ENCODE measurements around the gene FUBP3.
"Not testable (repeated sequence)": the region's sequence is repeated elsewhere in the genome, so short reads cannot be mapped to it uniquely, and the experiment has no call there.

FUBP3 gene

DNA sequence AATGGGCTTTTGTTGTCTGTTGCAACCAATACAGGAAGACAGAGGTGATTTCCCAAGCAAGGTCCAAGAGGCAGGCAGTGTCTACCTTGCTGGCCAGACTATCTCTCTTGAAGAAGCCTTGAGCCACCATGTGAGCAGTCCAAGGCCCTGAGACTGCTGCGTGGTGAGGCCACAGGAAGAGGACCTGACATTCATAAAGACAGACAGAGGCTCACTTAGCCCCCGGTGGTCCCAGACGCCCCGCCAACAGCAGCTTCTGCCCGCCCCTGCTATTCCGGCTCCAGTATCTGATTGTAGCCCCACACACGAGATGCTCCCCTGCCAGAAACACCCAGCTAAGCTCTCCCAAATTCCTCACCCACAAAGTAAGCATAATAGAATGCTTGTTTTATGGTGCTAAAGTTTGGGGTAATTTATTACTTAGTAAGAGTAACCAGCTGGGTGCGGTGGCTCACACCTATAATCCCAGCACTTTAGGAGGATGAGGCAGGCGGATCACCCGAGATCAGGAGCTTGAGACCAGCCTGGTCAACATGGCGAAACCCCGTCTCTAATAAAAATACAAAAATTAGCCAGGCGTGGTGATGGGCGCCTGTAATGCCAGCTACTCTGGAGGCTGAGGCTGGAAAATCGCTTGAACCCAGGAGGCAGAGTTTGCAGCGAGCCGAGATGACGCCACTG, 22.8 kb upstream of the FUBP3 start:
- DNase-seq (ENCODE audit: low spot score) = peak; percentile 5

DNA sequence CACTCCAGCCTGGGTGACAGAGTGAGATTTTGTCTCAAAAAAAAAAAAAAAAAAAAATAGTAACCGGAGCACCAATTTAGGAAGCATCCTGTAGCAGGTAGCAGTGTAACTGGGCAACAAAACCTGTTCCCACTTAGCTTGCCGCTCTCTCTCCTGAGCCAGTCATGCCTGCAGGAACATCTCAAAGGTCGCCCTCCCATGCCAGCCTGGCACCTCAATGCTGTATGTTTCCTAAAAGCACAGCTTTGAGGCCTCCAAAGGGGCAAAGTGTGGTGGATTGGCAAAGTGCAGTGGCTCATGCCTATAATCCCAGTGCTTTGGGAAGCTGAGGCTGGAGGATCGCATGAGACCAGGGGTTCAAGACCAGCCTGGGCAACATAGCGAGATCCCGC, 22.3 kb upstream of the FUBP3 start:
- DNase-seq (ENCODE audit: low spot score) = no peak

DNA sequence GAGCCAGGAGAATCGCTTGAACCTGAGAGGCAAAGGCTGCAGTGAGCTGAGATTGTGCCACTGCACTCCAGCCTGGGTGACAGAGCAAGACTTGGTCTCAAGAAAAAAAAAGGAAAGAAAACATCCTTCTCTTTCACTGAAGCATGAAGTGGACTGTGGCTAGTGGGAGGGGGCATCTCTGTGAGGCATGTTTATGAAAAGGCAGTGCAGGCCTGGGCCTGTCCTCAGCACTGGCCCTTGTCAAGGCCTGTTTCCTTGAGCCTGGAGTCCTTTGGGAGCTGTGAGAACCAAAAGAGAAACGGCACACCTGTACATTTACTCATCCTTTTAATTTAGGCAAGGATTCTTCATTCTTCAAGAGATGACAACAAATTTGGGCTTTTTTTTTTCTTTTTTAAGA, 18.3 kb upstream of the FUBP3 start:
- peak; percentile 40 for DNase-seq (ENCODE audit: low spot score)

DNA sequence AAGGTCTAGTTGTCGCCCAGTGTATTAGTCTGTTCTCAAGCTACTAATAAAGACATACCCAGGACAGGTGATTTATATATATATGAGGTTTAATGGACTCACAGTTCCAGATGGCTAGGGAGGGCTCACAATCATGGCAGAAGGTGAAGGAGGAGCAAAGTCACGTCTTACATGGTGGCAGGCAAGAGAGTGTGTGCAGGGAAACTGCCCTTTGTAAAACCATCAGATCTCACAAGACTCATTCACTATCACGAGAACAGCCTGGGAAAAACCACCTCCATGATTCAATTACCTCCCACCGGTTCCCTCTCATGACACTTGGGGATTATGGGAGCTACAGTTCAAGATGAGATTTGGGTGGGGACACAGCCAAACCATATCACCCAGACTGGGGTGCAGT, 16.9 kb upstream of the FUBP3 start:
- DNase-seq (ENCODE audit: low spot score) = not testable (repeated sequence)

DNA sequence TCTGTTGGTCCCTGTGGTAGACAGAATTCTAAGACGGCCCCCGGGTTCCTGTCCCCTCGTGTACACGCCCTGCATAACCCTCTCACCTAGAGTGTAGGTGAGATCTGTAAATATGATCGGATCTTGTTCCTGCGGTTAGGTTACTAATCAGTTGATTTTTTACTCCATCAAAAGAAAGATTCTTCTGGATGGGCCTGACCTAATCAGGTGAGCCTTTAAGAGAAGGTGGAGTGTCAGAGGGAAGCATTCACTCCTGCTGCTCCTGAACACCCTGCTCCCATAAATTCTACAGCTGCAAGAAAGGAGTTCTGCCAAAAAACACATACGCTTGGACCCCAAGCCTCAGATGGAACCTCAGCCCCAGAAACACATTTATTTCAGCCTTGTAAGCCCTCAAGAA, 15.6 kb upstream of the FUBP3 start:
- no peak for DNase-seq (ENCODE audit: low spot score)

DNA sequence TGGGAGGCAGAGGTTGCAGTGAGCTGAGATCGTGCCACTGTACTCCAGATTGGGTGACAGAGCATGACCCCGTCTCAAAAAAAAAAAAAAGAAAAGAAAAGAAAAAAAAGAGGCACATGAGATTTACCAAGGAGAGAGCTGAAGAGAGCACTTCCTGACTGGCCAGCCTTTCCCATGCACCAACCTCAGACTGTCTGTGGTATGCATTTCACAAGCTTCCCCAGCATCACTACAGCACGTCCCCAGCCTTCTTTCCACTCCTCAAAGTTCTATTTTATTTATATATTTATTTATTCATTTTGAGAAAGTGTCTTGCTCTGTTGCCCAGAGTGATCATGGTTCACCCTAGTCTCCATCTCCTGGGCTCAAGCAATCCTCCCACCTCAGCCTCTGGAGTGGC, 13.6 kb upstream of the FUBP3 start:
- no peak for DNase-seq (ENCODE audit: low spot score)

DNA sequence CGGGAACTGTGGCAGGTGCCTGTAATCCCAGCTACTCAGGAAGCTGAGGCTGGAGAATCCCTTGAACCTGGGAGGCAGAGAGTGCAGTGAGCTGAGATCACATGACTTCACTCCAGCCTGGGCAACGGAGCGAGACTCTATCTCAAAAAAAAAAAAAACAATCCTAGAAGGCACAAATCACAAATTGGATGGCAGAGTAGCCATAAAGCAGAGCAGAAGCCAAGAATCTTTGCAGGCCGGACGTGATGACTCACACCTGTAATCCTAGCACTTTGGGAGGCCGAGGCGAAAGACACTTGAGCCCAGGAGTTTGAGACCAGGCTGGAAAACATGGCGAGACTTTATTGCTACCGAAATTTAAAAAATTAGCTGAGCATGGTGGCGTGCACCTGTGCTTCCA, 9.2 kb upstream of the FUBP3 start:
- peak; percentile 73 for DNase-seq (ENCODE audit: low spot score)

DNA sequence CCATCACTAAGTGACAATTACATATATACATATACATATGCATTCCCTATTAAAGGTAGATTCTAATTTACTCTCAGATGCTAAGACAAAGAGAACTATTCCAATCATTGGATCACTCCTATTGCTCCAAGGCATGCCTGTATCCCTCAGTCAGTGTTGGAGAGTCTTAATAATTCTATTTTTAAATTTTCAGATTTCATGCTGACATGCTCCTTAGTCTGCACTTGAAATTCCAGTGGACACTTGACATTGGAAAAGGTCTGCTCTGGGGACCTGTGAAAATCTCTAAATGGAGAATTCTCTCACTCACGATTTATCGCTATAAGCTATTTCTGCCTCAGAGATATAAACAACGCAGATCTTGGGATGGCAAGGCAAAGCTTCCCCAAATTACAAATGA, 3.9 kb upstream of the FUBP3 start:
- no peak for DNase-seq (ENCODE audit: low spot score)

DNA sequence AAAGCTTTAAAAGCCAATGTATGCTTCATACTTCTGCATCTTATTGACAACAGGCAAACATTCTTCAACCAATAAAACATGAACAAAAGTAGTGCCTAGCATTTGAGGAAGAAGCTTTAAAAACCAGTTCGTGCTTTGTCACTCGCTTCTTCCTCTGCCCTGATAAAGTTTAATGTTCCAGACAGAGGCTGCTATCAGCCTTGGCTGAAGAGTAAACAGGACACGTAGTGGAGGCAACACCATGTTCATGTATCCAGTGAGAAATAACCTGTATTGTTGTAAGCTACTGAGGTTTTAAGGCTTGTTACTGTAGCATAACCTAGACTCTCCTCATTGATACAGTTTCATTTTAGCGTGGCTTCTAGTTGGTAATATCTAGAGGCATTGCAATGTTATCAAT, 3.2 kb upstream of the FUBP3 start:
- DNase-seq (ENCODE audit: low spot score) = no peak

DNA sequence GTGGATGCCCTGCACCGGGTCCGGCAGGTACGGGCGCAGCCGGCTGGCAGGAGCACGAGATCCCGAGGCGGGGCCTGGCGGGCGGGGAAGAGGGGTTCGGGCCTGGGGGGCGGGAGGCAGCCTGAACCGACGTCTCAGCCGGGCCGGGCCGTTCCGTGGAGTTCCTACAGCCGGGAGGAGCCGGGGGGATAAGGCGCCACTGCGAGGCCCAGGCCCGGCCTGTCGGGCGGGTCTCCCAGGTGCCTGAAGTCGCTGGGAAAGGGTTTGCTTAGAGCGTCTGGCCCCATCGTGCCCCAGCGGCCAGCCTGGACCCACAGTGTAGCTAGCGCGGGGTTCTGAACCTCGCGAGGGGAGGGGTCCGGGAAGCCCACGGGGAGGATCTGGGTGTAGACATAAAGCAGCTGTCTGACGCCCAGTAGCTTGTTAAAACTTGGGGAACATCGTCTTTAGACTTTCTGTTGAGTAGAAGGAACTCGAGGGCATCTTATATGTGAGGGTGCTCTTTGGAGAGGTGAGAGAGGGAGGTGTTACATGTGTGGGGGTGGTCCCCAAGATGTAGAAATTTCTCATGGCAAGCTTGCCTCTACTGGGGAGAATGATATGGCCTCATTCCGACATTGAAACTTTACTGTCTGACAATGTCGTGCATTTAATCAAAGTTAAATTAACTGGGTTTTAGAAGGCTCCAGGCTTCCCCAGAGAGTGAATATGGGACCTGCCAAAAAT, 524 bp downstream of the FUBP3 start:
- peak; percentile 7 for DNase-seq (ENCODE audit: low spot score)

DNA sequence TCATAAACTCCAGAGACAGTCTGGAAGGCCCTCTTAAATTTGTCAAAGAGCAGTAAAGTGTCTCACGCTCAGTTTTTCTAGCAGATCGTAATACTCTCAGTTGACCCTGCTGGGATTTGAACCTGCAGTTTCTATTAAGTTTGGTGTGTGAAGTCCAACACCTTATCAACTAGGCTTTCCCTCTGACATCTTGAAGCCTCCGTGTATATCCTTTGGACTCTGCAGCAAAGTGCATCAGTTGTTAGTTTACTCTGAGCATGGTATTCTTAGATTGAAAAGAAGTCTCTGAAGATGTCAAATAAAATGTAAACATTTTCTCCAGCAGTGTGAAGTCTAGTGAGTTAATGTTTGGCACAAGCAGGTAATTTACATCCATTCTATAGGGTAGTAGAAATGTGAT, 2.4 kb downstream of the FUBP3 start:
- no peak for DNase-seq (ENCODE audit: low spot score)

DNA sequence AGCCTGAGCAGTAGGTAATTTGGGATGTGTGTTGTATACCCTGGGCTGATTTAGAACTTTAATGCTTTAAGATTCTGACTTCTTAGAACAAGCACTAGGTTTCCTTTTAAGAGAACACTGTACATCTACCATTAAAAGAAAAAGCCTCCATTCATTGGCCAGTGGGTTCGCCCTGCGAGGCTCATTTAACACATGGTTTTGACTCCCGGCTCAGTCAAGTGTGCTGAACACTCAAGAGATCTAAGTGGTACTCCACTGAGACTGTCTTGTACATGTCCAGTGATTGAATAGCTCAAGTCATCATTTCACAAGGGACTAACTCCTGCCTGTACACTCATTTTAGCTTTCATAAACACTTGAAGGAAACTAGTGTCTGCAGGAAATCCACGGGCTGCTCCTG, 3.9 kb downstream of the FUBP3 start:
- DNase-seq (ENCODE audit: low spot score) = no peak

DNA sequence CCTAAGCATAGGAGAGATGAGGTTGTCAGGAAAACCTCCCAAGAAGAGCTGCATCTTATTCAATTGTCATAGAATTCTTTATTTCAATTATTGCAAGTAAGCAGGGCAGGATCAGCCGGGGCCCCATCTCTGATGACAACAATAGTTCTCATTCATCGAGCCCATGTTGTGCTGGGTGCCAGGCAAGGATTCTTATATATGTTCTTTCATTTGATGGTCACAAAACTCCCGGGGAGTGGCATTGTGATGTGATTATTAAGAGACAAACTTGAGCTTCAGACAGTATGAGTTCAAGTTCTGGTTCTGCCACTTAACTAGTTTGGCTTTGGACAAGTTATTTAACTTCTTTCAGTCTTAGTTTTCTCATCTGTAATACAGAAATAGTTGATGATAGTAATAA, 8.5 kb downstream of the FUBP3 start:
- DNase-seq (ENCODE audit: low spot score) = no peak

DNA sequence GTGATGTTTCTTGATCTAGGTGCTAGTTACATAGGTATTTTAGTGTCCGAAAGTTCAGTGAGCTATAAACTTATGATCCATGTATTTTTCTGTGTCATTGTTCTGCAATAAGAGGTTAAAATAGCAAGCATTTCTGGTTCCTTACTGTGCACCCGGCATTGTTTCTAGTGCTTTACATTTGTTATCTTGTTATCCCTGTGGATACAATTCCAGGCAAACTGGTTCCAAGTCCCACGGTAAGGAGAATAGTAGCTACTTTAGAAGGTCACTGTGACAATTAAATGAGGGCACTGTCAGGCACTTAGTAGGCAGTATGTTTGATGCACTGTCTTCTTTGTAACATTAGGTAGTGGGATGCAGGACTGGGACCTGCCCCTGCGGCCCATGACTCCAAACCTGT, 9.0 kb downstream of the FUBP3 start:
- no peak for DNase-seq (ENCODE audit: low spot score)

DNA sequence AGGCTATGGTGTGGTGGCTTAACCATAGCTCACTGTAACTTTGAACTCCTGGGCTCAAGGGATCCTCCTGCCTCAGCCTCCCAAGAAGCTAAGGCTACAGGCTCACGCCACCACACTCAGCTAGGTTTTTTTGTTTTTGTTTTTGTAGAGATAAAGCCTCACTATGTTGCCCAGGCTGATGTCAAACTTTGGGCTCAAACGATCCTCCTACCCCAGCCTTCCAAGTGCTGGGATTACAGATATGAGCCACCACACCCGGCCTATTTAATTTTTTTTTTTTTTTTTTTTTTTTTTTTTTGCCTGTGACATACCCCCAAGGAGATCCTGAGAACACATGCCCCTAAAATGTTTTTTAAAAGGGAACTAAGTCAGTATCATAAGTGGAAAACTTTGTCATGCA, 10.4 kb downstream of the FUBP3 start:
- DNase-seq (ENCODE audit: low spot score) = no peak

DNA sequence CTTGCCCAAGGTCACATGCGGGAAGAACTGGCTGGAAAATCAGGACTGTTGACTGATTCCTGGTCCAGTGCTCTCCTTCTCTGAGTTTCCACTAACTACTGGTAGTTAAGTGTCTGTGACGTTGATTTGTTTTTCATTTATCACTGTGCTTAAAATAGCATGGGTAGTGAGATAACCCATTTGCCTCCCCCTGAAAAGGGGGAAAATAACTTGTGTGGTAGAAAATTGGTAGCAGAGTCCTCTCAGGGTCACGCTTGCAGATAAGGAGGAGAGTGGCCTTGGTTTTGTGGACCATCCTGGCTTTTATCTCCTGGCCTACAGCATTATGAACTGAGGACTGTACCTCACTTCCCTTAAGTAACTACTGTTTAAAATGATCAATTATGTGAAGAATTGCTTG, 10.9 kb downstream of the FUBP3 start:
- no peak for DNase-seq (ENCODE audit: low spot score)

DNA sequence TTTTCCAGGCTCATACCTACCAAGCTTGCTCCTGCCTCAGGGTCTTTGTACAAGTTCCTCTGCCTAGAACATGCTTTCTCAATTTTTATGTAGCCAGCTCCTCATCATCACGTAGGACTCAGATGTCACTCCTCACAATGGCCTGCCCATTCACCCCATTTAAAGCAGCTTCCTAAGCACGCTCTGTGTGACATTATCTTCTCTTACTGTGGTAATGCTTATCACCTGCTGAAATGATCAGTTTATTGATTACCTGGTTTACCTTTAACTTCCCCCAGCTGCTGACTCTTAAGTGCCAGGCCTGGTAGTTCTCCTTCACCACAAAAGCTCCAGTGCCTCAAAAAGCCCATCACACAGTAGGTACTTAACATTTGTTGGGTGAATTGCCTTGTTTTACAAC, 13.6 kb downstream of the FUBP3 start:
- DNase-seq (ENCODE audit: low spot score) = no peak

DNA sequence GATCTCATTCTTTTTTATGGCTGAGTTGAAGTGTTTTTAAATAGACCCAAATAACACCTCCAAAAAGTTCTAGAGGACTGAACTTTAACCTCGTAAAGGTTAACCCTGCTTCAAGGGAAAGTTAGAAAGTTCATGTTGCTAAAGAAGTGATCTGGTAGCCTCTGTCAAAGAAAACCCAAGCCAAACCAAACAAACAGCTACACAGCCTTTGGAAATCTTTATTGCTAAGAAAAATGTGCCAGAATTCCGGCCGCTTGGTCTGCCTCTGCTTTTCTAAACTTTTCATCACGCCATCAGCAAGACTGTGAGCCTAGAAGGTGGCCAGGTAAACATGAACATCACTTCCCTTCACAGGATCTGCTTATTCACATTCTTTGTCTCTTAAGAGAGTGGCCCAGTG, 17.9 kb downstream of the FUBP3 start:
- no peak for DNase-seq (ENCODE audit: low spot score)

DNA sequence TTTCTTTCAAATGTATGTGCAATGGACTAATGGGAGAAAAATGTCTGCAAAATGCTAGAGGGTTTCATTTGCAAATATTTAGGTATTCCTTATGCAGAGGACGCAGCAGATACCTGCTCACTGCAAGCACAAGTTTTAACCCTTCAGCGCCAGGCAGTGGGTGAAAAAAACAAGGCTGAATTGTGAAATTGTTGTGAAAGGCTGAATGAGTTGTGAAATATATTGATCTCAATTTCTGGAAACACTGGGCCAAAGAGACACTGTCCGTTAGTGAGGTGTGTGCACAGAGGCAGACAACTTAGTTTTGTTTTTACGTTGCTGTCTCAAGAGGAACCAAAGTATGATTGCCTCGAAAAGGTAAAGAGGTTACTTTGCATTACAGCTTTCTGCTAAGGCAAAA, 18.8 kb downstream of the FUBP3 start:
- DNase-seq (ENCODE audit: low spot score) = no peak

DNA sequence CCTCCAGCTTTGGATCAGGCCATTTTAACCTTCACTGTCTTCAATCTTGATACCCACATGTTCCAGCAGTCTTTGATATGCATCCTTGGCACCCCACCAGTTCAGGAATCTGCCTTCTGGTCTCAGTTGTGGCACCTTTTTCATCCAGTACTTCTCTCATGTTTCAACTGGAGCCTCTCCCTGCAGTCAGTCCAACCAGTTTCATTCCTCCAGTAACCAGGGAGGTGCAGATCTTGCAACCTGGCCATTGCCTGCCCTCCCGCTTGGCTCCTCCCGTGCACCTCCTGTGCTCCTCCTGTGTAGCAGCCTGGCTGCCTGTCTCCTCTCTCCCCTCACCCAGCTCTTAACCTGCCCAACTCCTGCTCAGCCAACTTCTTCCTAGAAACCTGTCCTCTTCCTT, 20.2 kb downstream of the FUBP3 start:
- no peak for DNase-seq (ENCODE audit: low spot score)

DNA sequence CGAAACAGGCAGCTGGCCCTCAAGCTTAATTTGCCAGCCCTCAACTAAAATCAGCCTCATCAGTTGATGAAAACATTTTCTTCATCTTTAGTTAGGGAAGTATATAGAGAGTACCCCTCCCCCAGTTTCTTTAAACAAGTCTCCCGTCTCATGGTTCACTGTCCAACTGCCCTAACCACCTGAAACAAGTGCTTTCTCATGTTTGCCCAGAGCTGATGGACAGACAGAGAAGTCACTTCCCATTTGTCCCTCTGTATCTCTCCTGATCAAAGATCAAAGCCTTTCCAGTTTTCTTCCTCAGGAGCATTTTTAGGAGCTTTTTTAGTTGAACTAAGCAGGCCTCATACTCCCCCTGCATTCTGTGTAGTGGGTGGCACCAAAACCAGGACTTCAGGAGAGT, 21.7 kb downstream of the FUBP3 start:
- no peak for DNase-seq (ENCODE audit: low spot score)

DNA sequence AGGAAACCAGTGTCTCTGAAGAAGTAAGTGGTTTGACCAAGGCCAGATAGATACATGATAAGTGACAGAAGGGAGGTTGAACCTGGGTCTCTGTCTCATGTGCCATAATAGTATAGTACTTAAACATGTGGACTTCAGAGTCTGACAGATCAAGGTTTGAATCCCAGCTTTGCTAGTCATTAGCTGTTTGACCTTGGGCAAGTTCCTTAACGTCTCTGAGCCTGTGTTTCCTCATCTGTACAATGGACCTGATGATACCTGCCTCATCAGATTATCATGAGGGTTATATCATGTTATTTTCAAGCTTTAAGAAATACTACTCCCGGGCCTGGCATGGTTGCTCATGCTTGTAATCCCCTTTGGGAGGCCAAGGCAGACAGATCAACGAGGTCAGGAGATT, 24.9 kb downstream of the FUBP3 start:
- no peak for DNase-seq (ENCODE audit: low spot score)

DNA sequence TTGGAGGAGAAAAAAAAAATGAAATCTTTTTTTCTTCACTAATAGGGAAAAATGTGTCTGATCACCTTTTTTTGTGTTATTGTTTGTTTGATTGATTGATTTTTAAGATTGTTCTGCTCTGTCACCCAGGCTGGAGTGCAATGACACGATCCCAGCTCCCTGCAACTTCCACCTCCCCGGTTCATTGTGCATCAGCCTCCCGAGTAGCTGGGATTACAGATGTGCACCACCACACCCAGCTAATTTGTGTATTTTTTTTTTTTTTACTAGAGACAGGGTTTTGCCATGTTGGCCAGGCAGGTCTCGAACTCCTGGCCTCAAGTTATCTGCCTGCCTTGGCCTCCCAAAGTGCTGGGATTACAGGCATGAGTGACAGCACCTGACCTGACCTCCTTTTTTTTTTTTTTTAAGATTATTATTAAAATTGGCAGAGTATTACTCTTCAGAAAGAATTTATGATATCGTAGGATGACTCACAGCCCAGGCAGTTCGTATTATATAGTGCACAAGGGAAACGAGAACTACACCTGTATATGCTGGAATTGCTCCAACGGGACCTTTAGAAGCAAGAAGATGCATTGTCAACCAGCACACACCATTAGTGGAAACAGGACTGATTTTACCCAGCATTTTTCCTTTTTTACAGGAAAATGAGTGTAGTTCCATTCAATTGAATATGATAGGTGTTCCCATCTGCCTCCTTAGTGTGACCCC, 27.7 kb downstream of the FUBP3 start:
- DNase-seq (ENCODE audit: low spot score) = no peak
